Measurements from ENCODE around the gene NDOR1.

The NDOR1 gene

DNA sequence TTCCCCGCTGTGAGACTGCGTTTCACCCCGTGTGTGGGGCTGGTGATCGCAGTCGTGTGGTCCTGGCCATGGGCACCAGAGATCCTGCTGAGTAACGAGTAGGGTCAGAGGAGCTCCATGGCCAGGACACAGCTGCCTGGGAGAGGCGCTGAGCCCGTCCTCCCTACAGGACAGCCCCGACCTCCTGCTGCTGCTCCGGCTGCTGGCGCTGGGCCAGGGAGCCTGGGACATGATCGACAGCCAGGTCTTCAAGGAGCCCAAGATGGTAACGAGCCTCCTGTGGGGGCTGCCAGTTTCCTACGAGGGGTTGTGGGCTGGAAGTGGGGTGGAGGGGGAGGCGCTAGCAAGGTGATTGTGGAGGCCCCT is 60.6 kb downstream of the NDOR1 start:
- Mint-ChIP-seq H3K4me3 (no peak overlapping the region), H3K4me1 (peaks cover 10% of the 10 kb centered on the region), H3K27ac (no peak overlapping the region), H3K9me3 (no peaks in the 10 kb centered on the region), H3K36me3 (ENCODE audit: low read depth) (peaks cover 27% of the 10 kb centered on the region), H3K27me3 (no peaks in the 10 kb centered on the region)
- no peak for DNase-seq
- no peak for ATAC-seq
